ENCODE data around the gene ARID3C.

DNA sequence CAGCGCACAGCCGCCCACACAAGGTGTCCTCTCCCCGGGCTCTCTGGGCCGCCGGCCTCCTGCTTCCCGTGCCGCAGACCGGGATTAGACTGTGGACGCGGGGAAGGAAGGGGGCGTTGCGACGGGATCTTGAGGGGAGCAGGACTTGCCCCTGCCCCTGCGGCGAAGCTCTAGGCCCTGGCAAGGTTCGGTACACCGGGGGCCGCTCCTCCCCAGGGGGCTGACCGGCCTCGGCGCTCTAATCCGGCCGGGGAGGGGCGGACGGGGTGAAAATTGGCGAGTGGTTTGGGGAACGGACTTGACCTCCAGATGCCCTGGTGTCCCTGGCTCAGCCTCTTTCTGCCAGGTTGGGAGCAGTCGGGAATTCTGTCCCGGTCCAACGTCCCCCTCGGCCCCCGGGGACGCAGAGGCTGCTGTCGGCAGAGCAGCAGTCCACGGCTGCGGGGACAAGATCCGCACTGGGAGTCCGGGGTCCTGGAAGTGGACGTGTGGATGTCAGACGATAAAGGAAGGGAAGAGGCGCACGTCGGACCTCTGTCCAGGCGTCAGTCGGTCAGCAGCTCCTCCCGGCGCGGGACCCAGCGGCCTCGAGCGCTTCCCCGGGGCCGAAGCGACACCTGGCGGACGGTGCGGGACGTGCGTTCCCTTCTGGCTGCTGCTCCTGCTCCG is 37.5 kb downstream of the ARID3C start:
- no peak for TF ChIP-seq POLR2A (IDR thresholded peaks at IDR 0.05)
- TF ChIP-seq, protein P1, sequence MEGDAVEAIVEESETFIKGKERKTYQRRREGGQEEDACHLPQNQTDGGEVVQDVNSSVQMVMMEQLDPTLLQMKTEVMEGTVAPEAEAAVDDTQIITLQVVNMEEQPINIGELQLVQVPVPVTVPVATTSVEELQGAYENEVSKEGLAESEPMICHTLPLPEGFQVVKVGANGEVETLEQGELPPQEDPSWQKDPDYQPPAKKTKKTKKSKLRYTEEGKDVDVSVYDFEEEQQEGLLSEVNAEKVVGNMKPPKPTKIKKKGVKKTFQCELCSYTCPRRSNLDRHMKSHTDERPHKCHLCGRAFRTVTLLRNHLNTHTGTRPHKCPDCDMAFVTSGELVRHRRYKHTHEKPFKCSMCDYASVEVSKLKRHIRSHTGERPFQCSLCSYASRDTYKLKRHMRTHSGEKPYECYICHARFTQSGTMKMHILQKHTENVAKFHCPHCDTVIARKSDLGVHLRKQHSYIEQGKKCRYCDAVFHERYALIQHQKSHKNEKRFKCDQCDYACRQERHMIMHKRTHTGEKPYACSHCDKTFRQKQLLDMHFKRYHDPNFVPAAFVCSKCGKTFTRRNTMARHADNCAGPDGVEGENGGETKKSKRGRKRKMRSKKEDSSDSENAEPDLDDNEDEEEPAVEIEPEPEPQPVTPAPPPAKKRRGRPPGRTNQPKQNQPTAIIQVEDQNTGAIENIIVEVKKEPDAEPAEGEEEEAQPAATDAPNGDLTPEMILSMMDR (IDR thresholded peaks at IDR 0.05): peak in 1 of 3 donors; percentile 66
